GM12878 (cell line): ENCODE measurements around the gene TIMP2.

Source experiments
- CTCF ChIP-seq, 3 experiments: IDR thresholded peaks in 2 of 3; conservative IDR thresholded peaks in 1 of 3; 2 replicates each; pipeline ENCODE4 v1.5.1; 2011; ENCODE audit warnings: low read depth in 3 of 3, low read length in 3 of 3, mild to moderate bottlenecking in 3 of 3, control low read depth in 2 of 3, moderate library complexity in 2 of 3, inconsistent platforms in 1 of 3, mixed read lengths in 1 of 3; ENCODE audit not compliant: control insufficient read depth in 2 of 3, insufficient read depth in 1 of 3; ENCODE audit errors: extremely low read depth in 1 of 3
- CUX1 ChIP-seq: IDR thresholded peaks from 2 replicates; pipeline ENCODE4 v1.6.1; 2012; ENCODE audit warnings: improper control_type of control experiment, low read depth, low read length; ENCODE audit not compliant: insufficient replicate concordance
- EP300 ChIP-seq, 2 experiments: fragments of 150-350 bp in 1 of 2; IDR thresholded peaks; 2 replicates each; pipeline ENCODE4 v1.6.1; 2011 to 2012; ENCODE audit warnings: low read depth in 2 of 2, low read length in 2 of 2, borderline replicate concordance in 1 of 2, improper control_type of control experiment in 1 of 2, inconsistent platforms in 1 of 2; ENCODE audit not compliant: control insufficient read depth in 1 of 2
- EZH2 ChIP-seq: IDR thresholded peaks from 2 replicates; pipeline ENCODE4 v1.6.1; 2012; ENCODE audit warnings: low read depth, mild to moderate bottlenecking, control low read depth, inconsistent platforms, low read length, borderline replicate concordance; ENCODE audit not compliant: control insufficient read depth
- MYC ChIP-seq: IDR thresholded peaks from 2 replicates; pipeline ENCODE4 v1.6.1; 2011; ENCODE audit warnings: mild to moderate bottlenecking, low read length, moderate library complexity, inconsistent platforms; ENCODE audit not compliant: insufficient read depth, insufficient replicate concordance, insufficient read length, severe bottlenecking
- SKIL ChIP-seq: fragments of 450-650 bp; IDR thresholded peaks from 2 replicates; pipeline ENCODE4 v1.6.1; 2017; ENCODE audit warnings: mild to moderate bottlenecking, low read depth, inconsistent platforms; ENCODE audit not compliant: poor library complexity, severe bottlenecking
- USF2 ChIP-seq: IDR thresholded peaks from 2 replicates; pipeline ENCODE4 v1.6.1; 2011; ENCODE audit warnings: low read depth, low read length, improper control_type of control experiment, borderline replicate concordance

- TF ChIP-seq MYC = no peak
- no peak for TF ChIP-seq EP300 (IDR thresholded peaks at IDR 0.05; ENCODE audit: borderline replicate concordance in 1 of 2, control insufficient read depth in 1 of 2, low read depth in 2 of 2, low read length in 2 of 2)
- TF ChIP-seq USF2 = no peak
- no peak for TF ChIP-seq CTCF (IDR thresholded peaks at IDR 0.05 in 2 of 3, conservative IDR thresholded peaks at IDR 0.05 in 1 of 3; ENCODE audit: control insufficient read depth in 2 of 3, extremely low read depth in 1 of 3, insufficient read depth in 1 of 3, low read depth in 3 of 3, low read length in 3 of 3)
- no peak for TF ChIP-seq CUX1
- TF ChIP-seq SKIL = no peak
- no peak for TF ChIP-seq EZH2
Measured at GRCh38 chr17:78966123-78966813, 41.1 kb upstream of the TIMP2 start.
